ENCODE results near the gene MAST3. TPM values are rescaled to one million over a fixed set of nuclear protein-coding genes. Genes with fewer than 3 reads are reported as not detected.

Gene MAST3
- total RNA-seq, 1 donor from 2014 or later = 4.6 TPM

GRCh38 chr19:18167011-18167410 lies 69.4 kb downstream of the MAST3 start:
- Histone ChIP-seq H3K27me3 (ENCODE audit: control insufficient read depth, insufficient read depth, low read length) (no peaks in the 10 kb centered on the region), H3K4me3 (ENCODE audit: low read depth, low read length) (no peak overlapping the region), H3K36me3 (ENCODE audit: control insufficient read depth, insufficient read depth, low read length) (peaks cover 1% of the 10 kb centered on the region)
- no peak for DNase-seq (ENCODE audit: low read depth)
- TF ChIP-seq CTCF (IDR thresholded peaks at IDR 0.05; ENCODE audit: insufficient read depth, low read length, poor library complexity, severe bottlenecking) = no peak

DNA sequence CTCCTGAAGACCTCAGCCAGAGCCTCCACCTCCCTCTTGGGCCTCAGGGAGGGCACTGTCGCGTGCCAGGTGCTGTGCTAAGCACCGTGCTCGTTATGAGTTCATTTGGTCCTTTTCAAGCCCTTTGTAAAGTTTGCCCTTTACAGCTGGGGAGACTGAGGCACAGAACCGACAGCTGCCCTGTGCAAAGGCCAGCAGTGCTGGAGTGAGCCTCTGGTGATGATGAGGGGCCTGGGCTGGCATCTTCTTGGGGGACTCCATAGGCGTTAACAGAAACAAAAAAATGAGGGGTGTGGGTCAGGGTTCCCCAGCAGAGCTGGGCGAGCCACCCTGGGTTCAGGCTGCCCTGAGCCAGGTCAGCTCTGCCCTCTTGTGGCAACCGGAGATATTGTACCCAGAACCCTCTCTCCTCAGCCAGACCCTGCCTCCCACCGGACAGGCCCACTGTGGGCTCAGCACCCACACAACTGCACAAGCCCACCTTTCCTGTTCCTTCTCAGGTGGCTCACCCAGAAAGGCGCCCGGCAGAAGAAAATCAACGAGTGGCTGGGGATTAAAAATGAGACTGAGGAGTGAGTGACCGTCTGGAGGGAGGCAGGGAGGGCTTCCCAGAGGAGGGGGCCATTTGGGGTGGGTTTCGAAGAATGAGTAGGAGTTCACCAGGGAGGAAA lies 70.5 kb downstream of the MAST3 start:
- Histone ChIP-seq H3K4me3 (ENCODE audit: low read depth, low read length) (no peak overlapping the region), H3K27me3 (ENCODE audit: control insufficient read depth, insufficient read depth, low read length) (no peaks in the 10 kb centered on the region), H3K36me3 (ENCODE audit: control insufficient read depth, insufficient read depth, low read length) (peaks cover 1% of the 10 kb centered on the region)
- peak; percentile 84 for TF ChIP-seq CTCF (IDR thresholded peaks at IDR 0.05; ENCODE audit: insufficient read depth, low read length, poor library complexity, severe bottlenecking)
- DNase-seq (ENCODE audit: low read depth) = no peak

GRCh38 chr19:18168673-18169381 lies 71.2 kb downstream of the MAST3 start:
- Histone ChIP-seq H3K36me3 (ENCODE audit: control insufficient read depth, insufficient read depth, low read length) (peaks cover 1% of the 10 kb centered on the region), H3K4me3 (ENCODE audit: low read depth, low read length) (no peak overlapping the region), H3K27me3 (ENCODE audit: control insufficient read depth, insufficient read depth, low read length) (no peaks in the 10 kb centered on the region)
- no peak for TF ChIP-seq CTCF (IDR thresholded peaks at IDR 0.05; ENCODE audit: insufficient read depth, low read length, poor library complexity, severe bottlenecking)
- DNase-seq (ENCODE audit: low read depth) = no peak

- DNase-seq (ENCODE audit: low read depth) = no peak
- TF ChIP-seq CTCF (IDR thresholded peaks at IDR 0.05; ENCODE audit: insufficient read depth, low read length, poor library complexity, severe bottlenecking) = no peak
- peaks cover 3% of the 10 kb centered on the region for H3K27me3 ChIP-seq (ENCODE audit: control insufficient read depth, insufficient read depth, low read length)
- H3K4me3 ChIP-seq (ENCODE audit: low read depth, low read length) = no peak overlapping the region
- H3K36me3 ChIP-seq (ENCODE audit: control insufficient read depth, insufficient read depth, low read length) = peaks cover 1% of the 10 kb centered on the region
Observed at GRCh38 chr19:18170714-18171255, 73.2 kb downstream of the MAST3 start.

DNA sequence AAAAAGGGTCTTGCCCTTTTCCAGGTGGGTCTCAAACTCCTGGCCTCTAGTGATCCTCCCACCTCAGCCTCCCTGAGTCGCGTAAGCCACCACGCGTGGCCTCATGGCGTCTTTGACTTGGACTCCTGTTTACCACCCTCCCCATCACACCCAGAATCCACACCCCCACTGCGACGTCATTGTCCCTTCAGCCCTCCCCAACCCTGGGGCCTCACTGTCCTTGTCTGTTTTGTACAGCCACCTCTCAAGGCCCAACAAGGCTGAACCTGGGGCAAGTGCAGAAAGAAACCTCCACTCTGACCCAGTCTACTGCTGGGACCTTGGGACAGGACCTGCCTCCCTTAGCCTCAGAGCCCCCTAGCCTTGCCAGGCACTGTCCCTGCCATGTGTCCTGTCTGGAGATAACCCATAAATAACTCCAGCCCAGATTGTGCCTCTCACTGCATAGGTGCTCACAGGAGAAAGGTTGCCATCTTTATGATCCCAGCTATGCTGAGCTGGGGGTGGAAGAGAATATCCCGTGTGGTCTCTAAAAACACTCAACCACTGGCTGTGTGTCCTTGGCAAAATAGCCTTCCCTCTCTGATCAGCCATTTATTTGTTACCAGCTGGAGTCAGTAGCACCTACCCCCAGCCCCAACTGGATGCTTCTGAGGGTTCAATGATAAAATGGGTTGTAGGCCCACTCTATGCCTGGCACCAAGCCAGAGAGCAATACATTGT lies 74.2 kb downstream of the MAST3 start:
- DNase-seq (ENCODE audit: low read depth) = no peak
- peaks cover 1% of the 10 kb centered on the region for H3K36me3 ChIP-seq (ENCODE audit: control insufficient read depth, insufficient read depth, low read length)
- TF ChIP-seq CTCF (IDR thresholded peaks at IDR 0.05; ENCODE audit: insufficient read depth, low read length, poor library complexity, severe bottlenecking) = no peak
- H3K27me3 ChIP-seq (ENCODE audit: control insufficient read depth, insufficient read depth, low read length) = peaks cover 3% of the 10 kb centered on the region
- no peak overlapping the region for H3K4me3 ChIP-seq (ENCODE audit: low read depth, low read length)
